ENCODE data around the gene ALLC.

The ALLC gene

DNA sequence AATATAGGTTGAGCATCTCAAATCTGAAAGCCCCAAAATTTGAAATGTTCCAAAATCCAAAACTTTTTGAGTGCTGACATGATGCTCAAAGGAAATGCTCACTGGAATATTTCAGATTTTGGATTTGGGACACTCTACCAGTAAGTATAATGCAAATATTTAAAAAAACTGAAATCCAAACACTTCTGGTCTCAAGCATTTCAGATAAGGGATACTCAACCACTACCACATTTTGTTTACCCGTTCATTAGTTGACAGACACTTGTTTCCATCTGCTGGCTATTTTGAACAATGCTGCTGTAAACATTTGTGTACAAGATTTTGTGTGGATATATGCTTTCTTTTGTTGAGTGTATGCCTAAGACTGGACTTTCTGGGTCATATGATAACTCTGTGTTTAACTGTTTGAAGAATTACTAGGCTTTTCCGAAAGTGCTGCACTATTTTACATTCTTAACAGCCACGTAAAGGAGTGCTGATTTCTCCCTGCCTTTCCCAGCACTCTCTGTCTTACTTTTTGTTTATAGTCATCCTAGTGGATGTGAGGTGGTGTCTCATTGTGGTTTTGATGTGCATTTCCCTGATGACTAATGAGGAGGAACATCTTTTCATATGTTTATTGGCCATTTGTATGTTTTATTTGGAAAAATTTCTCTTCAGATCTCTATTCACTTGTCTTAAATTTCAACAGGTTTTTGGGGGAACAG, 25.9 kb downstream of the ALLC start:
- H3K4me3 Mint-ChIP-seq = no peak overlapping the region
- H3K27me3 Mint-ChIP-seq = peaks cover 21% of the 10 kb centered on the region
- H3K36me3 Mint-ChIP-seq = no peaks in the 10 kb centered on the region
- no peaks in the 10 kb centered on the region for H3K4me1 Mint-ChIP-seq
- ATAC-seq = no peak
- no peak overlapping the region for H3K27ac Mint-ChIP-seq
- peaks cover 4% of the 10 kb centered on the region for H3K9me3 Mint-ChIP-seq

GRCh38 chr2:3689998-3690748, 32.2 kb downstream of the ALLC start:
- H3K4me3 Mint-ChIP-seq = no peak overlapping the region
- ATAC-seq = no peak
- H3K36me3 Mint-ChIP-seq = no peaks in the 10 kb centered on the region
- H3K4me1 Mint-ChIP-seq = no peaks in the 10 kb centered on the region
- no peak overlapping the region for H3K27ac Mint-ChIP-seq
- H3K9me3 Mint-ChIP-seq = peaks cover 2% of the 10 kb centered on the region
- H3K27me3 Mint-ChIP-seq = peaks cover 47% of the 10 kb centered on the region

GRCh38 chr2:3692375-3692774, 34.4 kb downstream of the ALLC start:
- Mint-ChIP-seq H3K4me3 (no peak overlapping the region), H3K4me1 (no peaks in the 10 kb centered on the region), H3K36me3 (no peaks in the 10 kb centered on the region), H3K9me3 (no peaks in the 10 kb centered on the region), H3K27ac (no peak overlapping the region), H3K27me3 (peaks cover 40% of the 10 kb centered on the region)
- no peak for ATAC-seq

GRCh38 chr2:3696545-3696944, 38.5 kb downstream of the ALLC start:
- ATAC-seq = no peak
- Mint-ChIP-seq H3K27ac (no peak overlapping the region), H3K27me3 (peaks cover 23% of the 10 kb centered on the region), H3K36me3 (no peaks in the 10 kb centered on the region), H3K4me1 (no peaks in the 10 kb centered on the region), H3K4me3 (no peak overlapping the region), H3K9me3 (no peaks in the 10 kb centered on the region)

DNA sequence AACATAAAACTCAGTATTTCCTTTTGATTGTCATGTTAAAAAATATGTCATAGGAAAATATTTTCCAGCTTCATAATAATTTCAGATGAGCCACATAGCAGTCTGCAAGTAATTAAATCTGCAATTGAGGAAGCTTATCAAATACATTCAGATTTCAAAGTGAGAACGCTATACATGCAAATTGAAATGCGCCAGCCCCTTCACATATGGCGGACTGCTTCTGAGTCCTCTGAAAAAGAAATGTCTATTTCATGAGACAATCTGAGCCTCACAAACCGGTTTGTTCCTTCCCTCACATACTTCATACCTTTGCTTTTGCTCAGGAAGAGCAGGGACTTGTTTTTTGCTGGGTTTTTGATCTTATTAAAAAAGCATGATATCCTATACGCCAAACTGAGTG, 43.1 kb downstream of the ALLC start:
- no peak overlapping the region for H3K27ac Mint-ChIP-seq
- H3K36me3 Mint-ChIP-seq = no peaks in the 10 kb centered on the region
- ATAC-seq = no peak
- no peak overlapping the region for H3K4me3 Mint-ChIP-seq
- H3K4me1 Mint-ChIP-seq = no peaks in the 10 kb centered on the region
- peaks cover 32% of the 10 kb centered on the region for H3K27me3 Mint-ChIP-seq
- no peaks in the 10 kb centered on the region for H3K9me3 Mint-ChIP-seq

DNA sequence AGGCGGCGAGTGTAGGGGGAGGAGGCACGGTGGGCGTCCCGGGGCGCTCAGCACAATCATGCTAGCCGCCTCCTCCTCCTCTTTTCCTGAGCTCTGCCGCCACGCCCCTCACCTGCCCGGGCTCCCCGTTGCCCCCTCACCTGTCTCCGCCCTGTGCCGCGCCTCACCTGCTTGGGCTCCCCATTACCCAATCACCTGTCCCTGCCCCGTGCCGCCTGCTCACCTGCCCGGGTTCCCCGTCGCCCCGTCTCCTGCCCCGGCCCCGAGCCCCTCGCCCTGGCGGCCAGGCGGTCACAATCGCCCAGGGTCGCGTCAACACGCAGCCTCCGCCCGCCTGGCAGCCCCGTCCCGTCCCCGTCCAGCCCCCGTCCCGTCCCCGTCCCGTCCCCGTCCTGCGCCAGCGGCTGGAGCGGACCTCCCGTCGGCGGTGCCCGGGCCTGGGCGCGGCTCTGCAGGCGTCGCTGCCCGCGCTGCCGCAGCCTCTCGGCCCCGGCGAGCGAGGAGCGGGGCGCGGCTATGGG, 45.3 kb downstream of the ALLC start, which contains the start of gene DCDC2C:
Gene DCDC2C (plus strand): TSS at position 340 of the 521 bp plus-strand sequence. CDS start 177 bp downstream, at position 517.
- Mint-ChIP-seq H3K4me1 (no peaks in the 10 kb centered on the region), H3K27me3 (peaks cover 45% of the 10 kb centered on the region), H3K27ac (no peak within 1 kb of the TSS), H3K4me3 (no peak within 1 kb of the TSS), H3K36me3 (no peaks in the 10 kb centered on the region), H3K9me3 (no peaks in the 10 kb centered on the region)
- peak; percentile 51 for ATAC-seq

DNA sequence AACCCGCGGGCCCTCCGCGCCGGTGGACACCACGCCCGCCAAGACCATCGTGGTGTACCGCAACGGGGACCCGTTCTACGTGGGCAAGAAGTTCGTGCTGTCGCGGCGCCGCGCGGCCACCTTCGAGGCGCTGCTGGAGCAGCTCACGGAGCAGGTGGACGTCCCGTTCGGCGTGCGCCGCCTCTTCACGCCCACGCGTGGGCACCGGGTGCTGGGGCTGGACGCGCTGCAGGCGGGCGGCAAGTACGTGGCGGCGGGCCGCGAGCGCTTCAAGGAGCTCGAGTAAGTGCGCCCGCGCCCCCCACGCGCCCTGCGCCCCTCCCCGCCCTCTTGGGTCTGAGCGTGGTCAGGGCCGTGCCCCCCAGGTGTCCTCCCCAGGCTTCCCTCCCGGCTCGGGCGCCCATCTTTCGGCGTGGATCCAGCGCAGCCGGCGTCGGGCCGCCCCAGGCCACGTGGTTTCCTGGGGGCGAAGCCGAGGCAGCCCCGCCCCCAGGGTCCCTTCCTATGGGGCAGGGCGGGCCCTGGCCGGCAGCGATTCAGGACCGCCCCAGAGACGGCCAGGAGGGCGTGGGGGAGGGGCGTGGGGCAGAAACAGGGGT, 45.9 kb downstream of the ALLC start:
- Mint-ChIP-seq H3K36me3 (no peaks in the 10 kb centered on the region), H3K4me1 (no peaks in the 10 kb centered on the region), H3K9me3 (no peaks in the 10 kb centered on the region), H3K27me3 (peaks cover 45% of the 10 kb centered on the region), H3K27ac (no peak overlapping the region), H3K4me3 (no peak overlapping the region)
- peak; percentile 60 for ATAC-seq

GRCh38 chr2:3704692-3705091, 46.7 kb downstream of the ALLC start:
- H3K9me3 Mint-ChIP-seq = no peaks in the 10 kb centered on the region
- no peak for ATAC-seq
- no peaks in the 10 kb centered on the region for H3K4me1 Mint-ChIP-seq
- no peaks in the 10 kb centered on the region for H3K36me3 Mint-ChIP-seq
- peaks cover 45% of the 10 kb centered on the region for H3K27me3 Mint-ChIP-seq
- no peak overlapping the region for H3K4me3 Mint-ChIP-seq
- H3K27ac Mint-ChIP-seq = no peak overlapping the region

DNA sequence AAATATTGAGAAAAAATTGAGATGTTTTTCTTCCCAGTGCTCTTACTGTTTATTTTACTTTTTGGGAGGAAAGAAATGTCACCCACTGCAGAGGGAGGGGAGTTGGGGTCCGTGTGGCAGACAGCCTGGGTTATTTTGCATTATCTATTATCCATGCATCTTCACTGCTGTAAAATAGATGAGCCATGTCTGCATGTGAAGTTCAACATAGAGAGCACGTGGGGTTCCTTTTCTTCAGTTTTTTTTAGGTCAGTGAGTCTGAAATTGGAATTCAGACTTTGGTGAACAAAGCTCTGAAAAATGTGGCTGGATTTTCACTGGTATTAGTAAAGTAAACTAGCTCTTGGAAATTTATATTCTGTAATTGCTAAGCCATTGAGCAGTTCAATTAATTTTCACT, 47.8 kb downstream of the ALLC start:
- Mint-ChIP-seq H3K27me3 (peaks cover 45% of the 10 kb centered on the region), H3K27ac (no peak overlapping the region), H3K4me1 (no peaks in the 10 kb centered on the region), H3K4me3 (no peak overlapping the region), H3K36me3 (no peaks in the 10 kb centered on the region), H3K9me3 (no peaks in the 10 kb centered on the region)
- no peak for ATAC-seq

DNA sequence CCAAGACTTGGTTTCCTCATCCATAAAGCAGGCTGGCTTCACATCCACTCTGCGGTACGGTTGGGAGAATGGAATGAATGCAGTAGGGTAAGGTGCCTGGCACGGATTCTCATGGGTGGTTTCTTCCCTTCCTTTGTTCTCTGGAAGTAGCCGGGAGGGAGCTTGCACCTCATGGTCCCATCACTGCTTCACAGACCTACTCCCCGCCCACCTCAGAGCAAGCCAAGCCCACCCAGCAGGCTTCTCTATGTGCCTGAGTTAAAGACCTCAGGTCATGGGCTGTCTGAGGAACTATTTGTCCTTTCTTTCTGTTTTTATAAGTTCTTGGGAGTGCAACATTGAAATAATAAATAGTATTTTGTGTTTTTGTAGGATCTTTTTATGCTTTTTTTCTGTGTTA, 48.9 kb downstream of the ALLC start:
- no peak overlapping the region for H3K4me3 Mint-ChIP-seq
- no peak overlapping the region for H3K27ac Mint-ChIP-seq
- H3K27me3 Mint-ChIP-seq = peaks cover 43% of the 10 kb centered on the region
- ATAC-seq = no peak
- no peaks in the 10 kb centered on the region for H3K4me1 Mint-ChIP-seq
- no peaks in the 10 kb centered on the region for H3K9me3 Mint-ChIP-seq
- no peaks in the 10 kb centered on the region for H3K36me3 Mint-ChIP-seq

DNA sequence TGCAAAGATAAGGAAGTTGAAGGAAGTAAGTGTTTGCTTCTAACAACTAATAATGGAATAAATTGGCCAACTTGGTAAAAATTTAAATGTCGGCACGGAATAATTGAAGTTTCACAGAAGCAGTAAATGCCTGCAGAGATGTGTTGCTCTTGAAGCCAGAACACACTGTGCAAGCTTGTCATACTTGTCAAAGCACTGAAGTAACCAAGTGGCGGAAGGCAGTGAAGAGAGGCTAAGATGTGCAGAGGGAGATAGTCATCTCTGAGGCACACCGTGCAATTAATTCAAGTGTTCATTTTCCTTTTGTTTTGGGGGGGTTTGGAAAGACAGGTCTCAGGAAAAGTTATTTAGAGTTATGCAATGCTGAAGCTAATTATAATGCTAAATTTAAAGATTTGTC, 50.6 kb downstream of the ALLC start:
- peaks cover 30% of the 10 kb centered on the region for H3K27me3 Mint-ChIP-seq
- H3K4me3 Mint-ChIP-seq = no peak overlapping the region
- H3K27ac Mint-ChIP-seq = no peak overlapping the region
- no peak for ATAC-seq
- no peaks in the 10 kb centered on the region for H3K9me3 Mint-ChIP-seq
- no peaks in the 10 kb centered on the region for H3K36me3 Mint-ChIP-seq
- H3K4me1 Mint-ChIP-seq = no peaks in the 10 kb centered on the region

DNA sequence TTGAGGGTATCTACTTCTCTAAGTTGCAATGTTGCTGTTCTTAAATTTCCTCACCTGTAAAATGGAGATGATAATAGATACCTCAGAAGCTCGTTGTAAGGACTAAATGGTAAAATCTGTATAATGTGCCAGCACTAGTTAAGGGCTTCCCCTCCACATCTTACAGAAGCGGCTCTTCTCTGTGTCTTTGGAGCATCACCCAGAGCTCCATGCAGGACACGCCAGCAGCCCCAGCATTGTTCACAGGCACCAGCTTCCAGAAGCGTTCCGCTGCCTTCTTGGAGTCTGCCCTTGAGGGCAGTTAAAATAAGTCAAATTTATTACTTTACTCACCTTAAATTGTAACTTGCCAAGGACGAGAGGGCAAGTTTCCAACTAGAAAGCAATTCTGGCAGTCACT, 51.2 kb downstream of the ALLC start:
- Mint-ChIP-seq H3K9me3 (no peaks in the 10 kb centered on the region), H3K27ac (no peak overlapping the region), H3K4me1 (no peaks in the 10 kb centered on the region), H3K27me3 (peaks cover 30% of the 10 kb centered on the region), H3K36me3 (no peaks in the 10 kb centered on the region), H3K4me3 (no peak overlapping the region)
- ATAC-seq = no peak

- Mint-ChIP-seq H3K36me3 (no peaks in the 10 kb centered on the region), H3K4me3 (no peak overlapping the region), H3K27me3 (peaks cover 3% of the 10 kb centered on the region), H3K4me1 (no peaks in the 10 kb centered on the region), H3K27ac (no peak overlapping the region), H3K9me3 (no peaks in the 10 kb centered on the region)
- no peak for ATAC-seq
Observed at GRCh38 chr2:3712424-3712823, 54.4 kb downstream of the ALLC start.

DNA sequence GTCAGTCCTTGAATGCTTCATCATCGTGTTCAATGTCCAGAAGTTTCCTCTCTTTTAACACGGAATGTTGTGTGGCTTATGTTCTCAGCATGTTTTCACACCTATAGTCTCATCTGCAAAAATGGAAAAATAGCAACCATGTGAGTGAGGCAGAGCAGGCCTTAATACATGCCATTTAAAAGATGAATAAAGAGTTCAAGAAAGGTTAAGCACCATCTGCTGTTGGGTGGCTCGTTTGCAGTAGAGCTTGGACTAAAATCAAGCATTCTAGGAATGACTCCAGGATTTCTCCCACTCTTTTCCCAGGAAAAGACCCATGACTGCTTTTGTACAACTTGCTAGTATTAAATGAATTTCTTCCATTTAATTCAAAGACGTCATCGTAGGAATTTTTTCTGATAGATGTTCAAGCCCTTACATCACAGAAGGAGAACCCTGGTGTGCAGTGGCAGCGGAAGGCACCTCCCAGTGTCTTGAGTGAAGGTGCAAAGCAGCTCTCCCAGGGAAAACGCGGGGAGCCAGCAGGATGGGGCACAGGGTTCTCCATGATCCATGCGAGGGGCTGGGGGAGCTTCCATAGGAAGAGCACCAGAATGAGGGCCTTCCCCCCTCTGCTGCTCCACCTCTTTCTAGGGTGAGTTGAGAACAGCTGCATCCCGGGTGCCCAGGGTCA, 55.0 kb downstream of the ALLC start:
- no peak overlapping the region for H3K27ac Mint-ChIP-seq
- H3K4me3 Mint-ChIP-seq = no peak overlapping the region
- H3K27me3 Mint-ChIP-seq = no peaks in the 10 kb centered on the region
- H3K36me3 Mint-ChIP-seq = no peaks in the 10 kb centered on the region
- no peak for ATAC-seq
- H3K9me3 Mint-ChIP-seq = no peaks in the 10 kb centered on the region
- H3K4me1 Mint-ChIP-seq = no peaks in the 10 kb centered on the region

- H3K27me3 Mint-ChIP-seq = peaks cover 6% of the 10 kb centered on the region
- no peaks in the 10 kb centered on the region for H3K4me1 Mint-ChIP-seq
- H3K36me3 Mint-ChIP-seq = no peaks in the 10 kb centered on the region
- peaks cover 3% of the 10 kb centered on the region for H3K9me3 Mint-ChIP-seq
- H3K27ac Mint-ChIP-seq = no peak overlapping the region
- H3K4me3 Mint-ChIP-seq = no peak overlapping the region
- ATAC-seq = no peak
Observed at GRCh38 chr2:3718679-3719078, 60.7 kb downstream of the ALLC start.

Measured in stimulated activated memory B cell treated with anti-CD40 and anti-IgM and Interleukin-4, amounts not matched to agents 10 μg/mL and 1 μg/mL and 100 μg/mL, for 72 hours (primary cell).